Stimulated activated memory B cell treated with anti-CD40 and anti-IgM and Interleukin-4, amounts not matched to agents 10 μg/mL and 1 μg/mL and 100 μg/mL, for 72 hours (primary cell): ENCODE data around the gene UFSP1.

Source experiments
- ATAC-seq: fragments of 150-1000 bp; cut with Tn5 transposase; 2 replicates; pipeline ENCODE4 v1.10.0; 2021
- H3K27ac Mint-ChIP-seq: one replicate; pipeline ENCODE4 v1.8.0; 2022; ENCODE audit warnings: mild to moderate bottlenecking, mixed read lengths
- H3K27me3 Mint-ChIP-seq: one replicate; pipeline ENCODE4 v1.8.0; 2022; ENCODE audit warnings: mixed read lengths
- H3K36me3 Mint-ChIP-seq: one replicate; pipeline ENCODE4 v1.8.0; 2022; ENCODE audit warnings: mixed read lengths
- H3K4me1 Mint-ChIP-seq: one replicate; pipeline ENCODE4 v1.8.0; 2022; ENCODE audit warnings: mixed read lengths
- H3K4me3 Mint-ChIP-seq: one replicate; pipeline ENCODE4 v1.8.0; 2022; ENCODE audit warnings: mild to moderate bottlenecking, moderate library complexity, mixed read lengths
- H3K9me3 Mint-ChIP-seq: one replicate; pipeline ENCODE4 v1.8.0; 2022; ENCODE audit warnings: mixed read lengths

Gene UFSP1

GRCh38 chr7:100890653-100891567 is 1.4 kb upstream of the UFSP1 start:
- ATAC-seq: no peak
- H3K9me3 Mint-ChIP-seq: no peaks in the 10 kb centered on the region
- H3K27ac Mint-ChIP-seq: peak overlapping the region; percentile 88
- H3K27me3 Mint-ChIP-seq: peaks cover 58% of the 10 kb centered on the region
- peaks cover 27% of the 10 kb centered on the region for H3K36me3 Mint-ChIP-seq
- peaks cover 64% of the 10 kb centered on the region for H3K4me1 Mint-ChIP-seq
- peak overlapping the region; percentile 81 for H3K4me3 Mint-ChIP-seq

- Mint-ChIP-seq H3K4me1 (peaks cover 69% of the 10 kb centered on the region), H3K4me3 (peak overlapping the region; percentile 81), H3K27ac (peak overlapping the region; percentile 88), H3K27me3 (peaks cover 38% of the 10 kb centered on the region), H3K9me3 (no peaks in the 10 kb centered on the region), H3K36me3 (peaks cover 52% of the 10 kb centered on the region)
- ATAC-seq: no peak
Measured at GRCh38 chr7:100888291-100888987, 1.1 kb downstream of the UFSP1 start.

GRCh38 chr7:100887516-100888290 is 1.8 kb downstream of the UFSP1 start:
- Mint-ChIP-seq H3K4me1 (peaks cover 76% of the 10 kb centered on the region), H3K27me3 (peaks cover 30% of the 10 kb centered on the region), H3K36me3 (peaks cover 59% of the 10 kb centered on the region), H3K9me3 (no peaks in the 10 kb centered on the region), H3K27ac (peak overlapping the region; percentile 88), H3K4me3 (peak overlapping the region; percentile 81)
- peak; percentile 76 for ATAC-seq

GRCh38 chr7:100886936-100887515 is 2.5 kb downstream of the UFSP1 start:
- peak overlapping the region; percentile 81 for H3K4me3 Mint-ChIP-seq
- peaks cover 76% of the 10 kb centered on the region for H3K4me1 Mint-ChIP-seq
- peak overlapping the region; percentile 88 for H3K27ac Mint-ChIP-seq
- H3K36me3 Mint-ChIP-seq: peaks cover 63% of the 10 kb centered on the region
- H3K27me3 Mint-ChIP-seq: peaks cover 24% of the 10 kb centered on the region
- ATAC-seq: no peak
- H3K9me3 Mint-ChIP-seq: no peaks in the 10 kb centered on the region

GRCh38 chr7:100886142-100886935 is 3.2 kb downstream of the UFSP1 start:
- H3K27ac Mint-ChIP-seq: peak overlapping the region; percentile 88
- no peak for ATAC-seq
- no peaks in the 10 kb centered on the region for H3K9me3 Mint-ChIP-seq
- peaks cover 76% of the 10 kb centered on the region for H3K4me1 Mint-ChIP-seq
- no peak overlapping the region for H3K4me3 Mint-ChIP-seq
- peaks cover 17% of the 10 kb centered on the region for H3K27me3 Mint-ChIP-seq
- H3K36me3 Mint-ChIP-seq: peaks cover 70% of the 10 kb centered on the region

- Mint-ChIP-seq H3K9me3 (no peaks in the 10 kb centered on the region), H3K27ac (no peak overlapping the region), H3K36me3 (peaks cover 78% of the 10 kb centered on the region), H3K4me3 (no peak overlapping the region), H3K27me3 (peaks cover 9% of the 10 kb centered on the region), H3K4me1 (peaks cover 71% of the 10 kb centered on the region)
- no peak for ATAC-seq
Measured at GRCh38 chr7:100885440-100886141, 3.9 kb downstream of the UFSP1 start.

- Mint-ChIP-seq H3K9me3 (no peaks in the 10 kb centered on the region), H3K27me3 (peaks cover 2% of the 10 kb centered on the region), H3K27ac (no peak overlapping the region), H3K4me3 (no peak overlapping the region), H3K4me1 (peaks cover 68% of the 10 kb centered on the region), H3K36me3 (peaks cover 85% of the 10 kb centered on the region)
- no peak for ATAC-seq
Measured at GRCh38 chr7:100884736-100885439, 4.6 kb downstream of the UFSP1 start.

- ATAC-seq: no peak
- Mint-ChIP-seq H3K27ac (peak overlapping the region; percentile 8), H3K36me3 (peaks cover 91% of the 10 kb centered on the region), H3K4me1 (peaks cover 74% of the 10 kb centered on the region), H3K9me3 (no peaks in the 10 kb centered on the region), H3K27me3 (no peaks in the 10 kb centered on the region), H3K4me3 (no peak overlapping the region)
Measured at GRCh38 chr7:100882785-100883526, 6.6 kb downstream of the UFSP1 start.

- H3K4me1 Mint-ChIP-seq: peaks cover 70% of the 10 kb centered on the region
- H3K27ac Mint-ChIP-seq: no peak overlapping the region
- peaks cover 83% of the 10 kb centered on the region for H3K36me3 Mint-ChIP-seq
- no peak overlapping the region for H3K4me3 Mint-ChIP-seq
- H3K27me3 Mint-ChIP-seq: no peaks in the 10 kb centered on the region
- no peak for ATAC-seq
- no peaks in the 10 kb centered on the region for H3K9me3 Mint-ChIP-seq
Measured at GRCh38 chr7:100882201-100882600, 7.3 kb downstream of the UFSP1 start.

- Mint-ChIP-seq H3K27ac (no peak overlapping the region), H3K4me1 (peaks cover 70% of the 10 kb centered on the region), H3K36me3 (peaks cover 81% of the 10 kb centered on the region), H3K27me3 (no peaks in the 10 kb centered on the region), H3K9me3 (no peaks in the 10 kb centered on the region), H3K4me3 (no peak overlapping the region)
- ATAC-seq: no peak
Measured at GRCh38 chr7:100881136-100881535, 8.4 kb downstream of the UFSP1 start.

- H3K4me1 Mint-ChIP-seq: peaks cover 68% of the 10 kb centered on the region
- peaks cover 78% of the 10 kb centered on the region for H3K36me3 Mint-ChIP-seq
- no peak overlapping the region for H3K4me3 Mint-ChIP-seq
- H3K27me3 Mint-ChIP-seq: no peaks in the 10 kb centered on the region
- H3K9me3 Mint-ChIP-seq: no peaks in the 10 kb centered on the region
- no peak for ATAC-seq
- no peak overlapping the region for H3K27ac Mint-ChIP-seq
Measured at GRCh38 chr7:100880645-100881044, 8.9 kb downstream of the UFSP1 start.

- Mint-ChIP-seq H3K27me3 (no peaks in the 10 kb centered on the region), H3K4me1 (peaks cover 68% of the 10 kb centered on the region), H3K9me3 (no peaks in the 10 kb centered on the region), H3K4me3 (no peak overlapping the region), H3K36me3 (peaks cover 78% of the 10 kb centered on the region), H3K27ac (no peak overlapping the region)
- ATAC-seq: no peak
Measured at GRCh38 chr7:100879685-100880261, 9.7 kb downstream of the UFSP1 start.
